HG02798 (cell line): ENCODE results near the gene IRAK1.

ENCODE experiments used
- ATAC-seq: cut with Tn5 transposase; IDR thresholded peaks from one replicate; pipeline ENCODE4 v1.9.1; 2021; ENCODE audit warnings: mild to moderate bottlenecking; ENCODE audit not compliant: unreplicated experiment, poor library complexity

IRAK1 gene

DNA sequence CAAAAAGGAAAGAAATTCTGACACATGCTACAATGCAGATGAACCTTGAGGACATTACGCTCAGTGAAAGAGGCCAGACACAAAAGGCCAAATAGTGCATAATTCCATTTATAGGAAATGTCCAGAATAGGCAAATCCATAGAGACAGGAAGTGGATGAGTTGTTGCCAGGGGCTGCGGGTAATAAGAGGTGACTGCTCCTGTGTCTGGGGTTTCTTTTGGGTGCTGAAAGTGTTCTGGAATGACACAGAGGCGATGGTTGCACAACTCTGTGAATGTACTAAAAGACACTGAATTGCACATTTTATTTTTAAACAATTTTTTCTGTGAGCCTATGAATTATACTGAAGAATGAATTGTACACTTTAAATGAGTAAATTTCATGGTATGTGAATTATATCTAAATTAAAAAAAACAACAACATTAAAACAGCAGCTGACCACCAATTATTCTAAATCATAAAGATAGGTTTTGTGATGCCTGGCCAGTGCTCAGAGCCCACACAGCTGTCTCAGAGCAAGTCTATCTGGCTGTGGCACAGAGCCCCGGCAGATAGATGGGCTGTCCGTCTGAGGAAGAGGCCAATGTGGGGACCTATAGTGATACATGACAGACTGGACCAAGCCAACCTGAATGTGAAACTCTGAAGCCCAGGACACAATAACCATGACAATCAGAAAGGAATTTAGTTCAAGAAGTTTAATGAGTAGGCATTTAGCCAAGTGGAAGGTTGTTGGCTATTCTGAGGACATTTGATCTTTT, 23.5 kb upstream of the IRAK1 start:
- ATAC-seq: no peak

DNA sequence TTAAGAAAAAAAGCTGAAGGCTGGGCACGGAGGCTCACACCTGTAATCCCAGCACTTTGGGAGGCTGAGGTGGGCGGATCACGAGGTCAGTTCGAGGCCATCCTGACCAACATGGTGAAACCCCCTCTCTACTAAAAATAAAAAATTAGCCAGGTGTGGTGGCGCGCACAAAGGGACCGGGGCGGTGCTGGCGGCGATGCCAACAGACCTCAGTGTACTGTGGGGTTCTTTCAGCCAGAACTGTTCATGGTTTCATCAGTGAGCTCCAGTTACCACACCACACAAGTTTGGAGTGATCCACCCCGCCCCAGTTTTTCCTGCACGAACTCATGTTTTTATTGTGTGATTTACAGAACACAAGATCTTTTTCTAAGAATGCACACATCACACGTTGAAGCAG, 21.2 kb upstream of the IRAK1 start:
- ATAC-seq: no peak

DNA sequence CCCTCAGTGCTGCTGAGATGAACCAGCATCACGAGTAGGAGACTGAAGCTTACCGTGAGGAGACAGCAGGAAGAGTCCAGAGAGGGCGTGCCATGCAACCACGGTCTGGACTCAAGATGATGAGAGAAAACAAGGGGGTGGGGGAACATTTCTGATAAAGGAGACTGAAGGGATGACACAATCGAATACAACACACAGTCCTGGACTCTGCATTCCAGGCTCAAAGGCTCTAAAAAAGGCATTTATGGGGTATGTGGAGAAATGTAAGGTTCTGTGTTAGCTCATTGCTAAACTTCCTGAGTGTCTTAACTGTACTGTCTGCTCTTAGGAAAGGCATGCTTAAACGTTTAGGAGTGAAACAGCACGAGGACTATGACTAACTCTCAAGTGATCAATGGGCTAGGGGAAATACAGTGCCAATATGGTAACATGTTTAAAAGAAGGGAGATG, 20.6 kb upstream of the IRAK1 start:
- no peak for ATAC-seq

DNA sequence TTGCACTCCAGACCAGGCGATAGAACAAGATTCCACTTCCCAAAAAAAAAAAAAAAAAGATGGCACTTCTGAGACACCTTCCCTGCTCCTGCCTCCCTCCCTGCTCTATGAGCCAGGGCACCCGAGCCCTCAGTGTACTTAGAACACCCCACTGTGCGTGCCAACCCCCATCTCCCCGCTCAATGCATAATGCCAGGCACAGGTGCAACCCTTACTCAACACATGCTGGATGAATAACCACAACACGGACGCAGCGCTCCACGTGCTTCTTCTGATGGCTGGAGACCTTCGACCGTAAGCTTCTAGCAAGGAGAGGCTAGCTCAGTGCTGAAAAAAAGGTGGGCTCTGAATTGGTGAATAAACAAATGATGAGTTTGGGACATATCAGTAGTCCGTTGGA, 19.9 kb upstream of the IRAK1 start:
- ATAC-seq: no peak

DNA sequence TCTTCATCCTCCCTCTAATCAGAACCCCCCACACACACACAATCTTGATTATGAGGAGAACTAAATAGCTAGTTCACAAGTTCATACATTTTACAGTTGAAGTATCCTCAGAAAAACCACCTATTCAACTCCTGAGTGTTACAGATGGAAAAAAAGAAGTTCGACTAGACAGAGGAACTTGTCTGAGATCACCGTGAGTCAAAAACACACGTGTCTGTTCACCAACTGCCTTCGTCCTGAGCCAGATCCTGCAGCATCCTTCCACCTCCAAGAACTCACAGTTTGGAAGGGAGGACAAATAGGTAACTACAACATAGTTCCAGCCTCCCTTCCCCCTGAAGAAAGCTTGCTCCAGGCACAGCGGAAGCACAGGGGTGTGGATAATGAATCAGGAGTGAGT, 19.0 kb upstream of the IRAK1 start:
- ATAC-seq: no peak

DNA sequence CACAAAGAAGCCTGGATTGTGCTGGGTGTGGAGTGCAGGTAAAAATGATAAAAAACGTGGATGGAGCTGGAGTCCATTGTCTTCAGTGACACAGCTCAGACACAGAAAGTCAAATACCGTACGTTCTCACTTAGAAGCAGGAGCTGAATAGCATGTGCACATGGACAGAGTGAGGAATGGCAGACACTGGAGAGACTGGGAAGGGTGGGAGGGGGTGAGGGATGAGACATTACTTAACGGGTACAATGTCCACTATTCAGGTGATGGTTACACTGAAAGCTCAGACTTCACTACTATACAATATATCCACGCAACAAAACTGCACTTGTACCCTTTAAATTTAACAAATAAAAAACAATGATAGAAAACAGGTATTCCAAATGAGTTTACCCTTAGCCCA, 18.1 kb upstream of the IRAK1 start:
- ATAC-seq: no peak

DNA sequence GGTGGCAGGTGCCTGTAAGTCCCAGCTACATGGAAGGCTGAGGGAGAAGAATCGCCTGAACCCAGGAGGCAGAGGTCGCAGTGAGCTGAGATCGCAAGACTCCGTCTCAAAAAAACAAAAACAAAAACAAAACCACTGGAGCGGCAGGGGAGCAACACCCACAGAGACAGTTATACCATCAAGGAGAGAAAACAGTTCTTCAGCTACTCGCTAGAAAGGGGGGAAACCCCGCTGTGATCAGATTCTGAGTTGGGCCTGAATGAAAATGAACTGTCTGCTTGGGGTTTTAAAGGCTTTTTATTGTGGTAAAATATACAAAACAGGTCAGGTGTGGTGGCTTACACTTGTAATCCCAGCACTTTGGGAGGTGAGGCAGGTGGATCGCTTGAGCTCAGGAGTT, 16.8 kb upstream of the IRAK1 start:
- no peak for ATAC-seq

DNA sequence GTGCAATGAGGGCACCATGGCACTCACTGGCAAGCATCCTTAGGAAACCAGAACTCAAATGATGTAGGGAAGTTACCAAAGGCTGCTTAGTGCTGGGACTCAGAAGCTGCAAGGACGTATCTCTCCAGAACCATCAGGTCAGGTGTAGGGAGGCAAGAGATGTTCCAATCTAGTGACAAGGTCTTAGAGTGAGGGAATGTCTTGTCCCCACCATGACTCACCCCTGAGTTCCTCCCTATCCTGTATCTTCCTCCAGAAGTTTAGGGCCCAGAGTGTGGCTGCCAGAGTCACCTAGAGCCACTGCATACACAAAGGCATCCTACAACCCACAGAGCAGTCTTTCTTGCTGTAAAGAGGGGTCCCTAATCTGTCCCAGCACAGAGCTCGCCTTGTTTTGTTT, 14.1 kb upstream of the IRAK1 start:
- ATAC-seq: no peak

DNA sequence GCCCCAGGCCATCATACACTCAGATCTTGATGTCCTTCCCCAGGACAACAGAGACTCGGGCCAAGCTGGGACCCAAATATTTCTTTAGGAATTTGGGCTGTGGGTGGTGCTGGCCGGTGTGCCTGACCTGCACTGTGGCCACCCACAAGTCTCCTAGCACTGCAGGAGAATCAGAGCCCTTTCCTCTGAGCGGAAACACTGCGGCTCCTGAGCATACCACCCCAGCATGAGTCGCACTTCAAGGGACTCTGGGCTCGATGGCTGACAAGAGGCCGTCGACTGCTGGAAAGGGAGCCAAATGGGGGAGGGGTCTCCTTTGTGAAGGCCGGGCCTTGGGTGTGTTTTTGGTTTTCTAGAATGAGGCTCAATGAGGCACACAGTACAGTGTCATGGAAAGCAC, 13.0 kb upstream of the IRAK1 start:
- no peak for ATAC-seq

DNA sequence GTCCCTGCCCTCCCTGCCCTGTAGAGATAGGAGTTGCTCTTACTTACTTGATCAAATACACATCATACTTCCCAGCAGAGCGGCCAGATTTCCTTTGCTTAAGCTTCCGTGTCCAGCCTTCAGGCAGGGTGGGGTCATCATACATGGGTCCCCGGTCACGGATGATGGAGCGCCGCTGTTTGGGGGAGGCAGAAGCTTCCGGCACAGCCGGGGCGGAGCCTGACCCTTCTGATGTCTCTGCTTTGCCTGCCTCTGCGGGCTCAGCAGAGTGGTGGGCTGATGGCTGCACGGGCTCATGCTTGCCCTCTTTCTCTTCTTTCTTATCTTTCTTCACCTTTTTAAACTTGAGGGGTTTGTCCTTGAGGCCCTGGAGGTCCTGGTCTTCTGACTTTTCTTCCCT, 12.5 kb upstream of the IRAK1 start:
- ATAC-seq: no peak

DNA sequence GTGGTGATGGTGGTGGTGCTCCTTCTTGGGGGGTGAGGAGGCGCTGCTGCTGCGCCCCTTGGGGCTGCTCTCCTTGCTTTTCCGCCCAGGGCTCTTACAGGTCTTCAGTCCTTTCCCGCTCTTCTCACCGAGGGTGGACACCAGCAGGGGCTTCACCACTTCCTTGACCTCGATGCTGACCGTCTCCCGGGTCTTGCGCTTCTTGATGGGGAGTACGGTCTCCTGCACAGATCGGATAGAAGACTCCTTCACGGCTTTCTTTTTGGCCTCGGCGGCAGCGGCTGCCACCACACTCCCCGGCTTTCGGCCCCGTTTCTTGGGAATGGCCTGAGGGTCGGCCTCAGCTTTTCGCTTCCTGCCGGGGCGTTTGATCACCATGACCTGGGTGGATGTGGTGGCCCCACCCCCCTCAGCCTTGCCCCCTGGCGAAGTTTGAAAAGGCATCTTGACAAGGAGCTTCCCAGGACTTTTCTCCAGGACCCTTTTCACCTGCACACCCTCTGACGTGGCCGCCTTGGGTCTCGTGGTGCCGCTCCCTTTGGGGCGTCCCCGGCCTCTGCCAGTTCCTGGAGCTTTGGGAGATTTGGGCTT, 11.1 kb upstream of the IRAK1 start:
- ATAC-seq: no peak

DNA sequence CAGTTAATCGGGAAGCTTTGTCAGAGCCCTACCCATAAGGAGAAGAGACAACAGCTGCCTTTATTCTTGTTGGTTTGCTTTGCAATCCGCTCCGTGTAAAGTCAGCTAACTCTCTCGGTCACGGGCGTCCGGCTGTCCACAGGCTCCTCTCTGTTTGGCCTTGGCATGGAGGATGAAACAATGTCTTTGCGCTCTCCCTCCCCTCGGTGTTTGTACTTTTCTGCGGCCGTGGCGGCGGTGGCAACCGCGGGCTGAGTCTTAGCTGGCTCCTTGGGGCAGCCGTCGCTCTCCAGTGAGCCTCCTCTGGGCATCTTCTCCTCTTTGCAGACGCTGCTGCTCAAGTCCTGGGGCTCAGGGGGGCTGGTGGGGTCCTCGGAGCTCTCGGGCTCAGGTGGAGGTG, 10.6 kb upstream of the IRAK1 start:
- no peak for ATAC-seq

DNA sequence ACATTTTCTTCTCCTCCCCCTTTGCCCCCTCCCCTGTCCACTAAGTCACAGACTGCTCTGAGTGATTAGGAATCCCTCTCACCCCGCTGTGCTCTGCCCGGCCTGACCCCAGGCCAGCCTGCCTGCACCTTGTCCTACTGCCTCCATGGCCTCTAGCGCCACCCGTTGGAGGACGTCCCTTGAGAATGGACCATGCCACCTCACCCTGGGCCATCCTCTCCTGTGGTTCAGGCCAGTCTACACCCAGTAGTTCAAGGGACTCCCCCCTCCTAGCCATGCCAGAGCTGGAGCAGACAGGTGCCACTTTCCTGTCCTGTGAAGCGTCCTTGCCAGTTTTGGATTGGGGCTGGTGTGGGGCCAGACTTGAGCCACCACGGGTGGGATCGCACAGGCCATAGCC, 9.7 kb upstream of the IRAK1 start:
- no peak for ATAC-seq

DNA sequence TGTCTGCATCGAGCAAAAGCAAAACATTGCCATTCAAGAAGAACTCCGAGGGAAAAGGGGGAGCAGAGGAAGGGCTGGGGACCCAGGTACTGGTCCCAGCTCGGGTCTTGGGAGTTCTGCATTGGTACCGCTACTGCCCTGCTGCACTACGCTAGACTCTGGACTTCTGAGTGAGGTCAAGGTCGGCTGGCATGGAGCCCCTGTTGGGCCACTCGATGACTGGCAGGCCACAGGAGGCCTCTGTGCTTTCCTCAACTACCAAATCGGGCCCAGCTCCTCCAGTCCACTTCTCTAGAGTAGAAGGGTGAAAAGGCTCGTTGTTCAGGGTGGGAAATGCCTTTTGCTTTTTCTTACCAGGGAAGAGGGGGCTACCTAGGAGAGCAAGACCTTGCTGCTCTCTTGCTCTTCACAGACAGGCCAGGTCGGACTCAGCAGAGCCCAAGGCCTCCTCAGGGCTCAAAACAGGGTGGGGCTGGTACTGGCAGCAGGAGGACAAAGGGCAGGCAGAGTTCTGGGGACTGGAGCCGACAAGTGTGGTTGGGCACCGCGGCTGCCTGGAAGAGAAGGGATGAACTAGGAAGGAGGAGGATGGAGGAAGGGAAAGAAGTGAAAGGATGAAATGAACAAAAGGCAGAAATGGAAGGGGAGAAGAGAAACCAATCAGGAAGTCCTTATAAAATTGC, 8.9 kb upstream of the IRAK1 start:
- no peak for ATAC-seq

DNA sequence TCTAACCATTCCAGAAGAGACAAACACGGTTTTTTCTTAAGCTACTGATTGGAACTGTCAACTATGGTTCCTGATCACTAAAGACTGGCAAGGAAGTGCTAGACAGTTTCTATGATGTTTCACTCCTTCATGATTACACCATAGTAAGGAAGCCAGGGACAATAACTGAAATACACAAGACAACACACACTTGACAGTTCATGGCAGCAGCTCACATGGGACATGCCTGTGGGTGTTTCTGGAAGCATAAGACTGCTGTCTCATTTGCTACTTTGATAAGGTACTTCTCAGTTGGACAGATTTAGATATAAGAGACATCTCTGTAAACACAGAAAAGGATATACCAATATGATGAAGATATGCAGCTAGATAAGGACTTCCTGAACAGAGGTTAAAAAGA, 8.3 kb upstream of the IRAK1 start:
- no peak for ATAC-seq

DNA sequence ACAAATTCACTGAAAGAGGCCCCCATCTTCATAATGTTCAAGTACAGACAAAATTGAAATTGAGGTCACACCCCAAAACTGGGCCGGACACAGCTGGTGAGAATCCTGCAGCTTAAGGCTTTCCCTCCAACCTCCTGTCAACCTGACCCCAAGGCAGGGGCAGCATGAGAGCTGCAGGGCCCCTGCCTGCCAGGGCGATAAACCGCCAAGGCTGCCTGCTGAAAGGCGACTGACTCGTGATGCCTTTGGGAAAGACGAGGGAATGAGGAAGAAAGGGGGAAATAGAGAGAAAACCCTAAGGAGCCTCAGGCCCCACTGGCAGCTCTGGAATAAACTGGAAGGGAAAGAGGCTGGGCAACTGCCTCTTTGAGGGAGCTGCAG, 7.3 kb upstream of the IRAK1 start:
- no peak for ATAC-seq

DNA sequence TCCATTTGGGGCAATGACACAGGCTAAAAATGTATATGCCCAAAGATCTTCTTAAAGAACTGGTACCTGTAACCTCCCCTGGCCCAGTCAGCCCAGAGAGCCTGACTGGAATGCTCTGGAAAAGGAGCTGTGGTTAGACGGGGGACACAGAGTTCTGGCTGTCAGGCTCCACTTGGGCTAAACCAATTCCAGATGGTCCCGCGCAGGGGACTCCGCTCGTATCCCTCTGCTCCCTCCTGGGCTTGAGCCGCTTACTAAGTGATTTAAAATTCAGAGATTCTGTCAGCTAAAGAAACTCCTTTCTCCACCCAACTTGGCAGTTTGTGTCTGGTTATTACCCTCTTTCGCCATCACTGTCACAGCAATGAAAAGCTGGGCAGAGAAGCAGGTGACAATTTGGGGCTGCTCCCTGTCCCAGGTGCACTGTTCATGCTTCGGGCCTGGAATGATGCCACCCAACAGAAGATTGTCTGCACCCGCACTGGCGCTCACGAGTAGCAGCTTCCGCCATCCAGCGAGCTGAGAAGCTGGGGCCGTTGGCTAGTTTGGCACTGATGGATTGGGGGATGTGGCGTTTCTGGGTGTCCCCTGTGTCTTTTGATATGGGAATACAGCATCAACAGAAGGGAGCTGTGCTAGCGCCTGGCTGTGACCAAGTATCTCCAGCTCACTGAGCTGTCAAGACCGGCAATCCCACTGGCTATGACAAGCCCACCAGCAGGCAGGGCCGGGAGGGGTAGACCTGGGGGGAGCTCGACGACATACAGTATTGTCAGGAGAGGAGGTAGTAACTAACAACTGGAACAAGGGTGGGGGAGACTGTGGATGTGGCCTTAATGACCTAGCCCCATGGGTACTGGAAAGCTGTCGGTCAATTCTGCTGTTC, 6.7 kb upstream of the IRAK1 start:
- no peak for ATAC-seq

DNA sequence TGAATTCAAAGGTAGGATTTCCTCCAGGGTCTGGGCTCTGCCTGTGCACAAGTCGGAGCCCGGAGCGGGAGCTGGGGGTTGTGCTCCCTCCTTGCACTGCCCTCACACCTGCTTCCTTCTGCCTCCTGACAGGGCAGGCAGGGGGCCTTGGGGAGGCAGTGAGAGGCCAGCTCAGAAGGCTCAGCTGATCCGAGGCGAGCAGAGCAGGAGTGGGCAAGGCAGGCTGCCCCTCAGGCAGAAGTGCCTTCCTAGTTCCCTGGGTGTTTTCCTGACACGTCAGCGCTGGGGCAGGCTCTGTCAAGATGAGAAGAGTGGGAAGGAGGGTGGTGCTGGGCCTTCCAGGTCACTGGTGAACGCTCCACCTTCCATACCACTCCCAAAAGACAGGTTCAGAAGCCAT, 5.5 kb upstream of the IRAK1 start:
- no peak for ATAC-seq

DNA sequence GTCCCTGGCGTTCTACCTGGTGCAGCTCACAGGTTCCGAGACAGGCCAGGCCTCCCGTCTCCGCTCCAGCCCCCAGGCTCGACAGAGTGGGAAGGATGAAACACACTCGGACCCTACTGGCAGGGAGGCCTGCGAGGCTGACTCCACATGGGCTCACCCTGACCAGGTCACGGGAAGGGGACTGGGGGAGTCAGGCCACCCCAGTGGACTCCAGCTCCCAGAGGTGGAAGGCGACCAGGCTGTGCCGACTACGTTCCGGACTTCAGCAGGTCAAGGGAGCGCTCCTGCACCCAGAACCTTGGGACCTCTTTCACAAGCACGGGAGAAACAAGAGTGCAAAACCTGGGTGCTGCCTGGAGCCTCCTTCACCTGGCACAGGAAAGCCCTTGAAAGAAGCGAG, 4.6 kb upstream of the IRAK1 start:
- ATAC-seq: no peak

DNA sequence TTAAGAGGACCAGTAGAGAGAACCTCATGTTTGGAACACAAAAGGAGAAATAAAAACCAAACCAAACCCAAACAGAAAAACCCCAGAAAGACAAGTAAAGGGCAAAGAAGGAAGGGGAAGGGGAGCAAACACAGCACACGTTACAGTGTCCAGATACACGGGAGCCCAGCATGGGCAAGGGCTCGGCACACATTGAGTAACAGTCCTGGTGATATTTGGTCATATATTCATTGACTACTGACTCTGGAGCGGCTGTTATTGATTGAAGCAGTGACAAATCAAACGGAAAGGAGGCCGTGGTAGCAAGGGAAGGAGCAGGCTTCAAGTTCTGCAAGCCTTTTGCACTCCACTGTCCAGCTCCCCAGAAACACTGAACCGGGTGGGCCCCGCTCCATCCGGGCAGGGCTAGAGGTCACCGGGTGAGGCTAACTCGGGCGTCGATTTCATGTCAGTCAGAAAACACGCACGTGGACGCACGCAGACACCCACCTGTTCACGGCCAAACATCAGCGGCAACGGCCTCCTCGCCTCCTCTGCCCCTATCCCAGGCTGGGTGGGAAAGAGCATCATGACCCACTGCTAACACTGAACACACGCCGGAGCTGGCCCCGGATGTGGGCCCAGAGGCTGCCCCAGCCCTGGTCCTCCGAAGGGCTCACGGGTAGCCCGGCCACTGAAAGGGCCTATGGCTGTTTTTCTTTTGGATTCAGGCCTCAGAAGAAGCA, 3.7 kb upstream of the IRAK1 start:
- no peak for ATAC-seq
